Measurements from ENCODE around the gene KRTAP25-1. TPM values are rescaled to one million over a fixed set of nuclear protein-coding genes. Genes with fewer than 3 reads are reported as not detected.

KRTAP25-1 gene, protein sequence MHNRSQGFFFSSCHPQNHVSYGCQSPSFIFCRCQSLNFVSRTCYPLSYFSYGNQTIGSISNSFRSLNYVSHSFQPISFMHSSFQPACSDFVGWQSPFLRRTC
- not detected for total RNA-seq

- Mint-ChIP-seq H3K27me3 (ENCODE audit: low read depth) (peaks cover 8% of the 10 kb centered on the region), H3K27ac (no peak within 1 kb of the TSS), H3K36me3 (ENCODE audit: low read depth) (no peaks in the 10 kb centered on the region), H3K4me3 (no peak within 1 kb of the TSS), H3K9me3 (no peaks in the 10 kb centered on the region), H3K4me1 (ENCODE audit: low read depth) (no peaks in the 10 kb centered on the region)
- DNase-seq, result no peak
- intact Hi-C loops (cut with micrococcal nuclease), result no loop called here
- CTCF ChIA-PET, result no interaction called here
Observed at GRCh38 chr21:30289215-30289614, at the start of gene KRTAP25-1. Gene KRTAP25-1, minus strand, starts transcription at chr21:30289514. Its CDS starts 24 bp downstream, at chr21:30289490.

DNA sequence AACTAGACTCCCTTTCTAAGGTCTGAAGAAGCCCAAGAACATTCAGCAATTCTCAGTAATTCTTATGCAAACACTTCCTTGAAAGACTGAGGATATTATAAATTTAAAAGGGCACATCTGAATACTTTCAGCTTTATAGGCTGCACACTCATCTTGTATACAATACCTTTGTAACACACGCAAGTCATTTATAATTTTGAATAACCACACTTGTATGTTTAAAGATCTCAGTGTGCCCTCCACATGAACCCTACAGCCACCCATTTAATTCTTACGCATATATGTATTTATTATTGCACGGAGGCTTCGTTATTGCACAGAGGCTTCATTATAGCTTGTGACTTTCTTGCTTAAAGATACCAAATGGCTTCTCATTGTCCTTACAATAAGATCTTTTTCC lies 49.4 kb upstream of the KRTAP25-1 start:
- Mint-ChIP-seq H3K36me3 (ENCODE audit: low read depth) (no peaks in the 10 kb centered on the region), H3K9me3 (no peaks in the 10 kb centered on the region), H3K4me1 (ENCODE audit: low read depth) (no peaks in the 10 kb centered on the region), H3K27ac (no peak overlapping the region), H3K4me3 (no peak overlapping the region), H3K27me3 (ENCODE audit: low read depth) (peaks cover 4% of the 10 kb centered on the region)
- intact Hi-C loops (cut with micrococcal nuclease), result no loop called here
- CTCF ChIA-PET, result interaction anchor here (0.6 kb wide), 1 partner anchor 587 kb away, joined by 3 read pairs; no protein-coding TSS in a partner anchor
- no peak for DNase-seq

- Mint-ChIP-seq H3K4me1 (ENCODE audit: low read depth) (no peaks in the 10 kb centered on the region), H3K36me3 (ENCODE audit: low read depth) (no peaks in the 10 kb centered on the region), H3K4me3 (no peak overlapping the region), H3K9me3 (no peaks in the 10 kb centered on the region), H3K27me3 (ENCODE audit: low read depth) (peaks cover 6% of the 10 kb centered on the region), H3K27ac (no peak overlapping the region)
- intact Hi-C loops (cut with micrococcal nuclease), result no loop called here
- DNase-seq, result no peak
- CTCF ChIA-PET, result no interaction called here
Observed at GRCh38 chr21:30337772-30338171, 48.5 kb upstream of the KRTAP25-1 start.

GRCh38 chr21:30337276-30337744 lies 48.0 kb upstream of the KRTAP25-1 start, which contains the start of gene KRTAP27-1:
Gene KRTAP27-1, minus strand, starts transcription at chr21:30337694. Its CDS starts 26 bp downstream, at chr21:30337668.
- CTCF ChIA-PET, result no interaction called here
- H3K4me3 Mint-ChIP-seq, result no peak within 1 kb of the TSS
- peaks cover 7% of the 10 kb centered on the region for H3K27me3 Mint-ChIP-seq (ENCODE audit: low read depth)
- no peak within 1 kb of the TSS for H3K27ac Mint-ChIP-seq
- H3K4me1 Mint-ChIP-seq (ENCODE audit: low read depth), result no peaks in the 10 kb centered on the region
- H3K9me3 Mint-ChIP-seq, result no peaks in the 10 kb centered on the region
- no peak for DNase-seq
- intact Hi-C loops (cut with micrococcal nuclease), result no loop called here
- H3K36me3 Mint-ChIP-seq (ENCODE audit: low read depth), result no peaks in the 10 kb centered on the region

DNA sequence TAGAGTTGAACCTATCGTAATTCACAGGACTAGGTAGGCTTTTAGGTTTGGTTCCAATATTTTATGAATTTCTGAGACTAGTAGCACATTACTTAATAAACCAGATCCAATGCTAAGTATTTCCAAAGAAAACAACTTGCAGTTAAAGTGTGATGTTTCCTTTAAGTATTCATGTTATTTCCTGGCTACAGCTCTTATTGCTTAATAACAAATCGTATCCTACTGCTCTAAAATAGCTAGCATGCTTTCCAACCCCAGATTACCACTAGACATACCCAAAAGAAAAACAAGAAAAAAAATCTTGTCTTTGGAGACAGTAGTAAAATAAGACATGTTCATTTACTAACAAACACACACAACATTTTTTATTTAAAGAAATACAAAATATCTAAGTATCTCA lies 47.3 kb upstream of the KRTAP25-1 start:
- H3K4me1 Mint-ChIP-seq (ENCODE audit: low read depth), result no peaks in the 10 kb centered on the region
- H3K9me3 Mint-ChIP-seq, result no peaks in the 10 kb centered on the region
- no peak for DNase-seq
- intact Hi-C loops (cut with micrococcal nuclease), result no loop called here
- H3K36me3 Mint-ChIP-seq (ENCODE audit: low read depth), result no peaks in the 10 kb centered on the region
- H3K27me3 Mint-ChIP-seq (ENCODE audit: low read depth), result peaks cover 2% of the 10 kb centered on the region
- H3K27ac Mint-ChIP-seq, result no peak overlapping the region
- H3K4me3 Mint-ChIP-seq, result no peak overlapping the region
- CTCF ChIA-PET, result no interaction called here

DNA sequence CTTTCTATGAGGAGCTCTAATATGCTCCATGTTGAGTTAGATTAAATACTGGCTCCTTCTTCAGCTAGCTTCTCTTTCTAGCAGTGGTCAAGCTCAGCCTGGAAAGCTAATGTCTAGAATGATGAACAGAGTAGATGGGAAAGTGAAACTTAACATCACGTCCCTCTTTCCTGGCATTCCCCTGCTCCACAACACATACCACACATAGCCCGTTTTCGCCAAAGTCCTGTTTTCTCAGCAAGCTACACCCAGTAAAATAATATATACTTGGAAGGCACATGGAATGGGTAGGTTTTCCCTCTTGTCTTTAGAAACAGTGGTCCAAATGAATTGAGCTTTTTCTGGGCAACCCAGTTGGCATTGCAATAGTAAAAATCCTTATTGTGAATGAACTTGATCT lies 44.4 kb upstream of the KRTAP25-1 start:
- intact Hi-C loops (cut with micrococcal nuclease), result no loop called here
- CTCF ChIA-PET, result no interaction called here

GRCh38 chr21:30332681-30333080 lies 43.4 kb upstream of the KRTAP25-1 start:
- CTCF ChIA-PET, result no interaction called here
- no peak for DNase-seq
- intact Hi-C loops (cut with micrococcal nuclease), result no loop called here
- H3K4me3 Mint-ChIP-seq, result no peak overlapping the region
- H3K27me3 Mint-ChIP-seq (ENCODE audit: low read depth), result peaks cover 9% of the 10 kb centered on the region
- no peaks in the 10 kb centered on the region for H3K4me1 Mint-ChIP-seq (ENCODE audit: low read depth)
- H3K9me3 Mint-ChIP-seq, result no peaks in the 10 kb centered on the region
- no peaks in the 10 kb centered on the region for H3K36me3 Mint-ChIP-seq (ENCODE audit: low read depth)
- no peak overlapping the region for H3K27ac Mint-ChIP-seq

More for the DNA sequence above, 44.4 kb upstream of the KRTAP25-1 start:
- Mint-ChIP-seq H3K4me3 (no peak overlapping the region), H3K36me3 (ENCODE audit: low read depth) (no peaks in the 10 kb centered on the region), H3K9me3 (no peaks in the 10 kb centered on the region), H3K4me1 (ENCODE audit: low read depth) (no peaks in the 10 kb centered on the region), H3K27me3 (ENCODE audit: low read depth) (peaks cover 9% of the 10 kb centered on the region), H3K27ac (no peak overlapping the region)
- no peak for DNase-seq

DNA sequence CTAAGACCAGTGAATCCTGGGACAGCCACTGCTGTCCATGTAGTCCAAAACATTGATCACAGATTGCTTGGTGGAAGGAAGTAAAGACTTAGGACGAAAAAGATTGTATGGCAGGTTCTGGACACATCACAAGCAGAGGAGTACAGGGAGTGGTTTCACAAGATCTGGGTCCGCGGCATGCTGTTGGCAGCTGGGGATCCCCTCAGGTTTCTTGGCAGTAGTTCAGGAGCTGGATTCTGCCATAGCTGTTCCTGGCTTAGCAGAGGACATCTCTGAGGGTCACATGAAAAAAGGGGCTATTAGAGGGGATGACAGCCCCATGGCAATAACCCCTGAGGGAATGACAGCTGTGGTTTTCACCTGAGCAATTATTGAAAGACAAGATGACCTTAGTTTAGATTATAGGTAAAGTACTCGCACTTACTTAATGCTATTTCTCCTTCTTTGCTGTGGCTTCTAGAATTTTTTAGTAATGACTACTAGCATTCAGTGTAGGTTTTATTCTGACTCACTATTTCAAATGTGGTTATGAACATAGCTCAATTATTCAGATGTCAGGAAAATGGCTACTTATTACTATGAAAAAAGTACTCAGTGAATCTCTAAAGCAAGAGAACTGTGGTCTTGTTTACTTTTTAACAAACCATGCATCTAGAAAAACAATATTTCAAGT lies 40.0 kb upstream of the KRTAP25-1 start:
- intact Hi-C loops (cut with micrococcal nuclease), result no loop called here
- H3K4me1 Mint-ChIP-seq (ENCODE audit: low read depth), result no peaks in the 10 kb centered on the region
- H3K4me3 Mint-ChIP-seq, result no peak overlapping the region
- no peak for DNase-seq
- CTCF ChIA-PET, result no interaction called here
- H3K27ac Mint-ChIP-seq, result no peak overlapping the region
- peaks cover 14% of the 10 kb centered on the region for H3K27me3 Mint-ChIP-seq (ENCODE audit: low read depth)
- H3K36me3 Mint-ChIP-seq (ENCODE audit: low read depth), result no peaks in the 10 kb centered on the region
- peaks cover 4% of the 10 kb centered on the region for H3K9me3 Mint-ChIP-seq

DNA sequence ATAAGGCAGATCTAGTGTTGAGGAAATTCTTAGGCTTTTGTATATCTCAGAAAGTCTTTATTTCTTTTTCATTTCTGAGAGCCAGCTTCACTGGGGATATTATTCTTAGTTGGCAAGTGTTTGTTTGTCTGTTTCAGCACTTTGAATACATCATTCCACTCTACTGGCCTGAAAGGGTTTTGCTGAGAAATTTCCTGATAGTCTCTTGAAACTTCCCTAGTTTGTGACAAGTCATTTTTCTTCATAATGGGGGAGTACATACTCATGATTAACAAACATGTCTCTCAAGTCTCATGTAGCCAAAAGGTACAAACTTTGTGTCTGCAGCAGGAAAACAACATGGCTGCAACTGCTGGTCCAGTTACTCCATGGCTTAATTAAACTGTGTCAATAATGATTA lies 37.1 kb upstream of the KRTAP25-1 start:
- Mint-ChIP-seq H3K27me3 (ENCODE audit: low read depth) (peaks cover 11% of the 10 kb centered on the region), H3K4me3 (no peak overlapping the region), H3K4me1 (ENCODE audit: low read depth) (no peaks in the 10 kb centered on the region), H3K9me3 (peaks cover 4% of the 10 kb centered on the region), H3K36me3 (ENCODE audit: low read depth) (no peaks in the 10 kb centered on the region), H3K27ac (no peak overlapping the region)
- CTCF ChIA-PET, result no interaction called here
- no peak for DNase-seq
- intact Hi-C loops (cut with micrococcal nuclease), result no loop called here

GRCh38 chr21:30320215-30320614 lies 30.9 kb upstream of the KRTAP25-1 start, which contains the start of gene KRTAP26-1:
Gene KRTAP26-1, minus strand, starts transcription at chr21:30320315. Its CDS starts 280 bp downstream, at chr21:30320035.
- Mint-ChIP-seq H3K9me3 (no peaks in the 10 kb centered on the region), H3K36me3 (ENCODE audit: low read depth) (no peaks in the 10 kb centered on the region), H3K4me3 (no peak within 1 kb of the TSS), H3K4me1 (ENCODE audit: low read depth) (no peaks in the 10 kb centered on the region), H3K27ac (no peak within 1 kb of the TSS), H3K27me3 (ENCODE audit: low read depth) (peaks cover 7% of the 10 kb centered on the region)
- intact Hi-C loops (cut with micrococcal nuclease), result no loop called here
- no peak for DNase-seq
- CTCF ChIA-PET, result no interaction called here

DNA sequence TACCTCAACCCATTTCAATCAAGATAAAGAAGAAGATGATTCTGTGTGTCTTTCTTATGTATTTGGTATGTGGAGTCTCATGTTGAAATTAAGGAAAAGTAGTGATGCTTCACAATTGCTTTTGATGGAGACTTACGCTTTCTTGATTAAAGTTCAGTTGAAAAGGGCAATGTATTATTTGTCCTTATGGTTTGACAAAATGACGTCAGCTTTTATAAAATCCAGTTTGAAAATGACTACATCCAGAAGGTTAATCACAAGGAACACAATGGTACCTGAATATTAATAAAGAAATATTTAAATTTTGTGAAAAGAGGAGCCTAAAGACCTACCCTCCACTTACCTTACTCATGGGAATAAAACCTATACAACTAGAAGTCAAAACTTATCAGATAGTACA lies 26.4 kb upstream of the KRTAP25-1 start:
- Mint-ChIP-seq H3K36me3 (ENCODE audit: low read depth) (no peaks in the 10 kb centered on the region), H3K27me3 (ENCODE audit: low read depth) (peaks cover 11% of the 10 kb centered on the region), H3K4me1 (ENCODE audit: low read depth) (no peaks in the 10 kb centered on the region), H3K9me3 (no peaks in the 10 kb centered on the region), H3K4me3 (no peak overlapping the region), H3K27ac (no peak overlapping the region)
- CTCF ChIA-PET, result no interaction called here
- intact Hi-C loops (cut with micrococcal nuclease), result no loop called here
- no peak for DNase-seq

DNA sequence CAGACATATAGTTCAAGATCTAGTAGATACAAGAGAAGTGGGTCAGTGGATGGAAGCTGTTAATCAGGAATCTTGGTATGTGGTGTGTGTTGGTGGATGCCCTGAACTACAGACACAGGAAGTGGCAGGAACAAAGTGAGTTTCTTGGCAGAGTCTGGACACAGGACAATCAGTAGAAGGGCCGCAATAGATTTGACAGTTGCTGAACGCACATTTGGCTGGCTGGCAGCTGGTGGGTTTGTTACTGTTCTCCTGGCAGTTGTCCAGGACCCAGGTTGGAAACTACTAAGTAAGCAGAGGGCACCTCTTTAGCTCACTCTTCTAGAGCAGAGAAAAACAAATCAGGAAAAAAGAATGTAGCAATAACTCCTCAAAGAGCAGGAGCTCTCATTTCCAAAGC lies 17.6 kb upstream of the KRTAP25-1 start:
- no peak for DNase-seq
- Mint-ChIP-seq H3K4me3 (no peak overlapping the region), H3K27me3 (ENCODE audit: low read depth) (peaks cover 4% of the 10 kb centered on the region), H3K36me3 (ENCODE audit: low read depth) (no peaks in the 10 kb centered on the region), H3K9me3 (peaks cover 2% of the 10 kb centered on the region), H3K27ac (no peak overlapping the region), H3K4me1 (ENCODE audit: low read depth) (no peaks in the 10 kb centered on the region)
- intact Hi-C loops (cut with micrococcal nuclease), result no loop called here
- CTCF ChIA-PET, result no interaction called here

- Mint-ChIP-seq H3K36me3 (ENCODE audit: low read depth) (no peaks in the 10 kb centered on the region), H3K4me1 (ENCODE audit: low read depth) (no peaks in the 10 kb centered on the region), H3K4me3 (no peak overlapping the region), H3K9me3 (peaks cover 5% of the 10 kb centered on the region), H3K27ac (no peak overlapping the region), H3K27me3 (ENCODE audit: low read depth) (peaks cover 4% of the 10 kb centered on the region)
- intact Hi-C loops (cut with micrococcal nuclease), result no loop called here
- CTCF ChIA-PET, result no interaction called here
- no peak for DNase-seq
Observed at GRCh38 chr21:30305136-30305535, 15.8 kb upstream of the KRTAP25-1 start.
